ENCODE results near the gene GORASP2. TPM values are rescaled to one million over a fixed set of nuclear protein-coding genes. Genes with fewer than 3 reads are reported as not detected.

GORASP2 gene
- polyA plus RNA-seq, 1 of the 3 experiments (the other 2 are of a cell fraction) = 127 TPM

DNA sequence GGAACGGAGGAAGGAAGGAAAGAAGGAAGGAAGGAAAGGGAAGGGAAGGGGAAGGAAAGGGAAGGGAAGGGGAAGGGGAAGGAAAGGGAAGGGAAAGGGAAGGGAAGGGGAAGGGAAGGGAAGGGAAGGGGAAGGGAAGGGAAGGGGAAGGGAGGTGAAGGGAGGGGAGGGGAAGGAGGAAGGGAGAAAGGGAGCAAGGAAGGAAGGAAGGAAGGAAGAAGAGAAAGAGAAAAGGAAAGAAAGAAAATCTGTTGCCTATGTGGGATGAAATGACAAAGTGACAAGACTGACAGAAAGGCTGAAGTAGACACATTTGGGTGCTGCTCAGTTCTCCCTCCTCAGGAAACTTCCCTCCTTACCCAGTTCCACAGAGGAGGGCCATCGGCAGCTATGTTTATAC lies 46.3 kb upstream of the GORASP2 start:
- no peak overlapping the region for H2AFZ ChIP-seq (ENCODE audit: low read depth)
- POLR2A ChIA-PET = no interaction called here
- no peaks in the 10 kb centered on the region for H3K79me2 ChIP-seq (ENCODE audit: insufficient read depth)
- no peak overlapping the region for H3K9ac ChIP-seq
- H3K27me3 ChIP-seq (ENCODE audit: insufficient read depth) = no peaks in the 10 kb centered on the region
- no peaks in the 10 kb centered on the region for H3K36me3 ChIP-seq (replicated peaks in 1 of 2; ENCODE audit: control insufficient read depth in 1 of 2, insufficient read depth in 2 of 2, low read length in 1 of 2)
- H3K27ac ChIP-seq (ENCODE audit: low read depth in 2 of 2, low read length in 1 of 2) = no peak overlapping the region
- WGBS (ENCODE audit: low lambda C conversion rate) = 34% methylated on average over 1 of the region's 2 CpGs
- no peak for DNase-seq
- H3K9me2 ChIP-seq = no peaks in the 10 kb centered on the region
- no peak overlapping the region for H3K4me2 ChIP-seq
- TF ChIP-seq YY1 (IDR thresholded peaks at IDR 0.05; ENCODE audit: low read depth) = no peak
- H3K4me3 ChIP-seq (ENCODE audit: low read depth in 2 of 2, low read length in 1 of 2) = no peak overlapping the region
- peaks cover 18% of the 10 kb centered on the region for H3F3A ChIP-seq (replicated peaks; ENCODE audit: insufficient read depth)
- CTCF ChIA-PET = interaction anchor here (1.0 to 3.2 kb wide), 2 partner anchors 10 to 46 kb away, joined by 3 to 21 read pairs; partner anchors contain the start of gene GORASP2
- H3K4me1 ChIP-seq (ENCODE audit: control insufficient read depth in 1 of 2, insufficient read depth in 2 of 2, low read depth in 1 of 2, low read length in 1 of 2) = peaks cover 0 to 8% of the 10 kb centered on the region in 2 experiments; a peak in 2 of 4 replicates
- no peaks in the 10 kb centered on the region for H3K9me3 ChIP-seq
- no peaks in the 10 kb centered on the region for H4K20me1 ChIP-seq (ENCODE audit: insufficient read depth)

DNA sequence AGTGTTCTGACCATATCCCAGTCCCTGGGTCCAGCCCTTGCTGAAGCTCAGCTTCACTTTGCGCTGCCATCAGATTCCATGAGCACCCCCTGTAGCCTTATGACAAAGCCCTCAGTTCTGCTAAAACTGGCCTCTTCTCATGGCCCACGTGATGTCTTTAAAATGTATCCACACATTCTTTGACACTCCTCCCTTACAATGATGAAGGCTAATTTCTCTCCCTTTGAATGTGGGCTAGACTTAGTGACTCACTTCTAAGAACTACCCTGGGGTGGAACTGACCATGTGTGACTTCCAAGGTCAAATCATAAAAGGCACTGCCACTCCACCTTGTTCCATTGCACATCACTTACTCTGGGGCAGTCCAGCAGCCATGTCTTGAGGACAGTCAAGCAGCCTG lies 45.4 kb upstream of the GORASP2 start:
- H3K4me1 ChIP-seq (ENCODE audit: control insufficient read depth in 1 of 2, insufficient read depth in 2 of 2, low read depth in 1 of 2, low read length in 1 of 2) = peaks cover 0 to 8% of the 10 kb centered on the region in 2 experiments; a peak in 2 of 4 replicates
- TF ChIP-seq RCOR1 (IDR thresholded peaks at IDR 0.05; ENCODE audit: low read length) = no peak
- no peak for TF ChIP-seq FOXJ3 (CRISPR knock-in tag; IDR thresholded peaks at IDR 0.05)
- TF ChIP-seq NRF1 (IDR thresholded peaks at IDR 0.05; ENCODE audit: low read depth, low read length) = no peak
- TF ChIP-seq FOSL2 (IDR thresholded peaks at IDR 0.05; ENCODE audit: borderline replicate concordance, low read depth) = no peak
- TF ChIP-seq POLR2AphosphoS5 (IDR thresholded peaks at IDR 0.05; ENCODE audit: low read depth, low read length) = no peak
- no peak for TF ChIP-seq YY1 (IDR thresholded peaks at IDR 0.05; ENCODE audit: low read depth)
- no peak for TF ChIP-seq ELF1 (IDR thresholded peaks at IDR 0.05)
- TF ChIP-seq MEF2A (IDR thresholded peaks at IDR 0.05; ENCODE audit: borderline replicate concordance, low read depth) = no peak
- TF ChIP-seq CHD2 (IDR thresholded peaks at IDR 0.05; ENCODE audit: low read length, partially characterized antibody) = no peak
- TF ChIP-seq MXI1 (IDR thresholded peaks at IDR 0.05; ENCODE audit: low read depth, low read length) = no peak
- TF ChIP-seq, protein P1, sequence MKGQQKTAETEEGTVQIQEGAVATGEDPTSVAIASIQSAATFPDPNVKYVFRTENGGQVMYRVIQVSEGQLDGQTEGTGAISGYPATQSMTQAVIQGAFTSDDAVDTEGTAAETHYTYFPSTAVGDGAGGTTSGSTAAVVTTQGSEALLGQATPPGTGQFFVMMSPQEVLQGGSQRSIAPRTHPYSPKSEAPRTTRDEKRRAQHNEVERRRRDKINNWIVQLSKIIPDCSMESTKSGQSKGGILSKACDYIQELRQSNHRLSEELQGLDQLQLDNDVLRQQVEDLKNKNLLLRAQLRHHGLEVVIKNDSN (IDR thresholded peaks at IDR 0.05; ENCODE audit: borderline replicate concordance, low read depth) = no peak
- no peak for TF ChIP-seq SIN3A (IDR thresholded peaks at IDR 0.05; ENCODE audit: borderline replicate concordance, low read depth, low read length)
- no peak for TF ChIP-seq PBX3 (IDR thresholded peaks at IDR 0.05)
- no peak for TF ChIP-seq NFIC (IDR thresholded peaks at IDR 0.05; ENCODE audit: borderline replicate concordance)
- H3K27me3 ChIP-seq (ENCODE audit: insufficient read depth) = no peaks in the 10 kb centered on the region
- H3K79me2 ChIP-seq (ENCODE audit: insufficient read depth) = no peaks in the 10 kb centered on the region
- no peak overlapping the region for H3K9ac ChIP-seq
- H3K4me2 ChIP-seq = no peak overlapping the region
- ChIA-PET CTCF (interaction anchor here (1.0 to 5.3 kb wide), 2 partner anchors 11 to 45 kb away, joined by 3 to 41 read pairs; partner anchors contain the start of gene GORASP2), POLR2A (no interaction called here)
- no peaks in the 10 kb centered on the region for H3K9me3 ChIP-seq
- H3F3A ChIP-seq (replicated peaks; ENCODE audit: insufficient read depth) = peaks cover 18% of the 10 kb centered on the region
- H2AFZ ChIP-seq (ENCODE audit: low read depth) = no peak overlapping the region
- H3K36me3 ChIP-seq (replicated peaks in 1 of 2; ENCODE audit: control insufficient read depth in 1 of 2, insufficient read depth in 2 of 2, low read length in 1 of 2) = no peaks in the 10 kb centered on the region
- no peaks in the 10 kb centered on the region for H3K9me2 ChIP-seq
- WGBS (ENCODE audit: low lambda C conversion rate) = 50% methylated on average over 2 of the region's 2 CpGs
- H3K27ac ChIP-seq (ENCODE audit: low read depth in 2 of 2, low read length in 1 of 2) = no peak overlapping the region
- DNase-seq = no peak
- no peak overlapping the region for H3K4me3 ChIP-seq (ENCODE audit: low read depth in 2 of 2, low read length in 1 of 2)
- H4K20me1 ChIP-seq (ENCODE audit: insufficient read depth) = no peaks in the 10 kb centered on the region
